Right lobe of liver (tissue), 4 donors: Measurements from ENCODE around the gene NKX6-2.

Source experiments
- POLR2A ChIP-seq: fragments of 450-650 bp; IDR thresholded peaks from one replicate; pipeline ENCODE4 v1.6.1; 2017; ENCODE audit warnings: antibody characterized with exemption, mild to moderate bottlenecking
- TF ChIP-seq, protein P1 (sequence below), 4 donors: fragments of 200-600 bp in 3 of 4; fragments of 450-650 bp in 1 of 4; IDR thresholded peaks; one replicate each; pipeline versions ENCODE4 v1.5.1 to v1.8.0; 2016 to 2022; ENCODE audit warnings: antibody characterized with exemption in 4 of 4, mild to moderate bottlenecking in 2 of 4
- donor health status: DM: no; HTN: no; CAD: no.
- donor health status: DM: no; HTN: no; CAD: no.
- donor health status: DM: no; HTN: yes; CAD: no.

DNA sequence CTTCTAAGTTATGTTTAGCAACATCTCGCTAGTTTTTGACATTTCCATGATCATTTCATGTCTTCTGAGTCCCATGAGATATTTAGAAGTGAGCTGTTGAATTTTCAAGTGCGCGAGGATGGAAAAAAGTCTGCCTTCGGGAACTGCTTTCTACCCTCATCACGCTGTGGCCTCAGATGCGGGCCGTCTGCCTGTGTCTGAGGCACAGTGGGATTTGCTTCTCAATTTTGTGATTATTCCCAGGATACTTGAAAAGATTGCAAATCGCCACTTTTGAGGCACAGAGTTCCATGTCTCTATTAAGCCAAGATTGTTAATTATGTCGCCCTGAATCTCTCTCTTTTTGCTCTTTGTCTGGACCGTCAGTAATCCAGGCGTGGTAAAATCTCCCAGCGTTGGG, 30.8 kb upstream of the NKX6-2 start:
- TF ChIP-seq POLR2A, result no peak
- TF ChIP-seq, protein P1, sequence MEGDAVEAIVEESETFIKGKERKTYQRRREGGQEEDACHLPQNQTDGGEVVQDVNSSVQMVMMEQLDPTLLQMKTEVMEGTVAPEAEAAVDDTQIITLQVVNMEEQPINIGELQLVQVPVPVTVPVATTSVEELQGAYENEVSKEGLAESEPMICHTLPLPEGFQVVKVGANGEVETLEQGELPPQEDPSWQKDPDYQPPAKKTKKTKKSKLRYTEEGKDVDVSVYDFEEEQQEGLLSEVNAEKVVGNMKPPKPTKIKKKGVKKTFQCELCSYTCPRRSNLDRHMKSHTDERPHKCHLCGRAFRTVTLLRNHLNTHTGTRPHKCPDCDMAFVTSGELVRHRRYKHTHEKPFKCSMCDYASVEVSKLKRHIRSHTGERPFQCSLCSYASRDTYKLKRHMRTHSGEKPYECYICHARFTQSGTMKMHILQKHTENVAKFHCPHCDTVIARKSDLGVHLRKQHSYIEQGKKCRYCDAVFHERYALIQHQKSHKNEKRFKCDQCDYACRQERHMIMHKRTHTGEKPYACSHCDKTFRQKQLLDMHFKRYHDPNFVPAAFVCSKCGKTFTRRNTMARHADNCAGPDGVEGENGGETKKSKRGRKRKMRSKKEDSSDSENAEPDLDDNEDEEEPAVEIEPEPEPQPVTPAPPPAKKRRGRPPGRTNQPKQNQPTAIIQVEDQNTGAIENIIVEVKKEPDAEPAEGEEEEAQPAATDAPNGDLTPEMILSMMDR (IDR thresholded peaks at IDR 0.05), result no peak
